GM19025 (cell line): Measurements from ENCODE around the gene CFC1B.
"Not testable (repeated sequence)": the region's sequence is repeated elsewhere in the genome, so short reads cannot be mapped to it uniquely, and the experiment has no call there.

Source experiments
- ATAC-seq: cut with Tn5 transposase; IDR thresholded peaks from one replicate; pipeline ENCODE4 v1.9.1; 2021; ENCODE audit warnings: mild to moderate bottlenecking, low read depth, moderate library complexity; ENCODE audit not compliant: unreplicated experiment

Gene CFC1B

GRCh38 chr2:130556441-130556840 lies 35.4 kb downstream of the CFC1B start:
- ATAC-seq = not testable (repeated sequence)

GRCh38 chr2:130566165-130566564 lies 45.1 kb downstream of the CFC1B start:
- ATAC-seq = not testable (repeated sequence)

- not testable (repeated sequence) for ATAC-seq
These were observed 50.9 kb downstream of the CFC1B start for GRCh38 chr2:130571929-130572328.

GRCh38 chr2:130574230-130574629 lies 53.2 kb downstream of the CFC1B start:
- not testable (repeated sequence) for ATAC-seq

- ATAC-seq = not testable (repeated sequence)
These were observed 55.3 kb downstream of the CFC1B start for GRCh38 chr2:130576209-130576784.

- ATAC-seq = not testable (repeated sequence)
These were observed 56.5 kb downstream of the CFC1B start for GRCh38 chr2:130577559-130577958.
